Psoas muscle (tissue), 8 donors: ENCODE measurements around the gene BCAS4. TPM values are rescaled to one million over a fixed set of nuclear protein-coding genes. Genes with fewer than 3 reads are reported as not detected.

ENCODE experiments used
- ATAC-seq, 4 donors: fragments of 200-7000 bp; cut with Tn5 transposase; one replicate each; pipeline ENCODE4 v1.9.1; 2020; ENCODE audit warnings: moderate library complexity in 3 of 4, mild to moderate bottlenecking in 2 of 4
- DNase-seq, 2 donors: peaks; one replicate each; pipeline ENCODE4 v3.0.0-alpha.2; 2020
- H3K27ac ChIP-seq: fragments of 200-600 bp; one replicate; pipeline ENCODE4 v1.8.0; 2022
- H3K27me3 ChIP-seq, 3 donors: fragments of 200-600 bp in 1 of 3; one replicate each; pipeline versions ENCODE4 v1.6.1 to v1.8.0; 2013 to 2022; ENCODE audit warnings: low read length in 2 of 3, mild to moderate bottlenecking in 2 of 3, moderate library complexity in 1 of 3; ENCODE audit not compliant: insufficient read depth in 3 of 3
- H3K36me3 ChIP-seq, 2 donors: fragments of 200-600 bp in 1 of 2; one replicate each; pipeline versions ENCODE4 v1.6.1 to v1.8.0; 2013 to 2022; ENCODE audit warnings: low read depth in 1 of 2, mild to moderate bottlenecking in 1 of 2, moderate library complexity in 1 of 2; ENCODE audit not compliant: insufficient read depth in 1 of 2
- H3K4me1 ChIP-seq: fragments of 200-600 bp; one replicate; pipeline ENCODE4 v1.8.0; 2022
- H3K4me3 ChIP-seq: fragments of 200-600 bp; one replicate; pipeline ENCODE4 v1.8.0; 2022; ENCODE audit warnings: mild to moderate bottlenecking
- H3K9me3 ChIP-seq: fragments of 200-600 bp; one replicate; pipeline ENCODE4 v1.8.0; 2022
- CTCF ChIP-seq: fragments of 200-600 bp; IDR thresholded peaks from one replicate; pipeline ENCODE4 v1.8.0; 2022; ENCODE audit warnings: antibody characterized with exemption
- whole genome bisulfite sequencing, 3 donors: extraction: QIAGEN DNeasy Blood & Tissue Kit; methylation state at CpG; one replicate each; pipeline versions ENCODE4 v1.1.6 to v1.1.7; 2013; 5-methylcytosine and 5-hydroxymethylcytosine counted together
- intact Hi-C, 2 donors: fragments of 100-400 bp; cut with DNase I; formaldehyde crosslinking; loops; one replicate each; pipeline versions ENCODE4 v1.11.0 to v1.14.2; 2022
- polyA plus RNA-seq, 3 donors: library from polyadenylated mRNA; stranded (reverse); fragments of 200-250 nt; gene quantifications; one replicate each; pipeline ENCODE4 v1.2.3, GENCODE V29; 2013
- total RNA-seq, 4 donors: library from RNA; stranded (reverse); fragmentation: NEBNext Ultra II Directional in 2 of 4; extraction: Animal tissue kit (Norgen Biotek cat#: 25700) in 2 of 4; gene quantifications; one replicate each; pipeline versions ENCODE4 v1.2.1 to v1.2.4, GENCODE V29; 2021 to 2023
- donor health status: healthy with polysubstance abuse.
- donor health status: DM: no; HTN: no; CAD: no; lungs with moderate emphysema.
- donor health status: Bipolar disorder and iron deficiency.
- donor health status: healthy.
- donor health status: DM: yes; HTN: yes; CAD: no.
- donor health status: DM: no; HTN: no; CAD: no.
- donor health status: DM: no; HTN: no; CAD: no.
- donor health status: DM: yes; HTN: yes; CAD: no.

Gene BCAS4
- total and polyA plus RNA-seq, 7 donors = 0.24 to 1.9 (median 0.38) TPM

DNA sequence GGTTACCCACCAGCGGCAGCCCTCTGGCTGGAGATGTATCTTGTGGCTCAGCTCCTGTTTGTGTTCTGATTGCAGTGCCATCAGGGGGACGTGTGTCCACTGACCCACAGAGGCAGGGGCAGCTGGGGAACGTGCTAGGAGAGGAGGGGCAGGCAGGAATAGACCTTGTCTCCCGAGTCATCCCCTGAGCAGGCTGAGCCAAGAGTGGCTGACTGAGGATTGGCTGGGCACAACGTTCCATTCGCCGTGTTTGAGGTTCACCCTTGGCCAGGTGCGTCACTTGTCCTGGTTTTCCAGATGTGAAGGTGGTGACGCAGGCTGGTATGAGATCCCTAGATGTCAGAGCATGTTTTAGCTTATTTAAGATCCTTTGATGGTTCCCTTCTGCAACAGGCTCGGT, 78.7 kb downstream of the BCAS4 start:
- H3K4me3 ChIP-seq = no peak overlapping the region
- no peaks in the 10 kb centered on the region for H3K27me3 ChIP-seq
- no peaks in the 10 kb centered on the region for H3K4me1 ChIP-seq
- no peaks in the 10 kb centered on the region for H3K9me3 ChIP-seq
- intact Hi-C loops = no loop called here
- no peak overlapping the region for H3K27ac ChIP-seq
- ATAC-seq (no peak), DNase-seq (no peak)
- no peak for TF ChIP-seq CTCF
- WGBS, 3 donors = 87 to 88% (median 87%) methylated on average over 10 of the region's 10 CpGs
- H3K36me3 ChIP-seq = no peaks in the 10 kb centered on the region

DNA sequence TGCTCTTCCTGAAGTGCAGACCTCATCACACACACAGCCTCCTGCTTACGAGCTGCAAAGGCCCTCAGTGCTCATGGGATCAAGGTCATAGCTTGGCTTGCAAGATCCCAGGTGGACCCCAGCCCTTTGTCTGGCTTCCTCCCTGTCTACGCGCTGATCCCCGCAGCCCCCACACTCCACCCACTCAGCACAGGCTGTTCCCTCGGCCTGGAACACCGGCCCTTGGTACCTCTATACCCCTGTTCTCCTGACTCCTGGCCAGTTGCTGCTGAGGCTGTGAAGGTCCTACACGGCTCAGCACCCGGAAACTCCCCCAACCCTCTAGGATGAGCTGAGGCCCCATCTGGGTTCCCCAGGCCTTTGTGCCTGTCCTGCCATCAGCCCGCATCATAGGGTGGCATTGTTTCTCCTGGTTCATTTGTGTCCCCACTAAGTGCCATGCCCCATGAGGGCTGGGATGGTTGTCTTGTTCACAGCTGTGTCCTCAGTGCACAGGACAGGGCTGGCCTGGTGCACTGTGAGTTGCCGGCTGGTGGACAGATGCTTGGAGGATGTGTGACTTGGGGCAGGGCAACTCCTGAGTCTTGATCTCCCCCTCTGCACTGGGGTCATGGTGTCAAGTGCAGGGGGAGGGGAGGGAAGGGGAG, 79.4 kb downstream of the BCAS4 start:
- no peak for TF ChIP-seq CTCF
- no peak for DNase-seq
- no peaks in the 10 kb centered on the region for H3K27me3 ChIP-seq
- no peak for ATAC-seq
- no peak overlapping the region for H3K4me3 ChIP-seq
- no peak overlapping the region for H3K27ac ChIP-seq
- H3K36me3 ChIP-seq = no peaks in the 10 kb centered on the region
- 89 to 96% (median 91%) methylated on average over 10 of the region's 10 CpGs for WGBS, 3 donors
- H3K4me1 ChIP-seq = no peaks in the 10 kb centered on the region
- intact Hi-C loops = no loop called here
- H3K9me3 ChIP-seq = no peaks in the 10 kb centered on the region

GRCh38 chr20:50874758-50875665, 80.2 kb downstream of the BCAS4 start:
- DNase-seq (no peak), ATAC-seq (no peak)
- WGBS, 3 donors = 85 to 88% (median 87%) methylated on average over 28 of the region's 28 CpGs

DNA sequence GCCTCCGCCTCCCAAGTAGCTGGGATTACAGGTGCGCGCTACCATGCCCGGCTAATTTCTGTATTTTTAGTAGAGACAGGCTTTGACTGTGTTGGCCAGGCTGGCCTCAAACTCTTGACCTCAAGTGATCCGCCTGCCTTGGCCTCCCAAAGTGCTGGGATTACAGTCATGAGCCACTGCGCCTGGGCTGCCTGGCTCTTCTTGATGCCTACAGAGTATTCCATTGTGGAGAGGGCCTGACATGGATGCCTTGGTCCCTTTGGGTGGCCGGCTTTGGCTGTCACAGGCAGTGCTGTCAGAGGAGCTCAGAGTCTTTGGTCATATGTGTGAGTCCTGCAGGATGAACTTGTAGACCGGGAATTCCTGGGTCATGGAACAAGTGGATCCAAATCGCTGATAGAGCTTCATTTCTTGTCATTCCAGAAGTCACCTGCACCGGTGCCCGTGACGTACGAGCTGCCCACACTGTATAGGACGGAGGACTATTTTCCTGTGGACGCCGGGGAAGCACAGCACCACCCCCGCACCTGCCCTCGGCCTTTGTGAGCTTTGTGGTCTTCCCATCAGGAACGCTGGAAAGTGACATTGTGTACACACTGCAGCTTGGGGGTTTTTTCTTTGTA, 81.3 kb downstream of the BCAS4 start:
- Histone ChIP-seq H3K27ac (no peak overlapping the region), H3K9me3 (no peaks in the 10 kb centered on the region), H3K27me3 (no peaks in the 10 kb centered on the region), H3K4me1 (no peaks in the 10 kb centered on the region), H3K4me3 (no peak overlapping the region), H3K36me3 (no peaks in the 10 kb centered on the region)
- TF ChIP-seq CTCF = no peak
- ATAC-seq = no peak
- intact Hi-C loops = no loop called here
- 96 to 97% (median 96%) methylated on average over 19 of the region's 19 CpGs for WGBS, 3 donors
- DNase-seq = no peak

More at GRCh38 chr20:50874758-50875665, 80.2 kb downstream of the BCAS4 start:
- no peaks in the 10 kb centered on the region for H3K36me3 ChIP-seq
- intact Hi-C loops = no loop called here
- no peak for TF ChIP-seq CTCF
- no peaks in the 10 kb centered on the region for H3K9me3 ChIP-seq
- no peak overlapping the region for H3K4me3 ChIP-seq
- no peaks in the 10 kb centered on the region for H3K4me1 ChIP-seq
- no peaks in the 10 kb centered on the region for H3K27me3 ChIP-seq
- H3K27ac ChIP-seq = no peak overlapping the region
